Progenitor cell of endocrine pancreas (in vitro differentiated cells): Measurements from ENCODE around the gene SYS1. TPM values are rescaled to one million over a fixed set of nuclear protein-coding genes. Genes with fewer than 3 reads are reported as not detected.

Experiments
- DNase-seq: peaks from one replicate; pipeline ENCODE4 v3.0.0; 2021; ENCODE audit warnings: low spot score; ENCODE audit not compliant: unreplicated experiment
- H3K27ac Mint-ChIP-seq: 2 replicates; pipeline ENCODE4 v1.8.0; 2021; ENCODE audit warnings: mild to moderate bottlenecking, moderate library complexity, mixed read lengths
- H3K27me3 Mint-ChIP-seq: 2 replicates; pipeline ENCODE4 v1.8.0; 2021; ENCODE audit warnings: mixed read lengths
- H3K36me3 Mint-ChIP-seq: 2 replicates; pipeline ENCODE4 v1.8.0; 2022; ENCODE audit warnings: mixed read lengths; ENCODE audit not compliant: insufficient read depth
- H3K4me1 Mint-ChIP-seq: 2 replicates; pipeline ENCODE4 v1.8.0; 2021; ENCODE audit warnings: low read depth, mixed read lengths
- H3K4me3 Mint-ChIP-seq: 2 replicates; pipeline ENCODE4 v1.8.0; 2021; ENCODE audit warnings: low read depth, mild to moderate bottlenecking, moderate library complexity, mixed read lengths
- H3K9me3 Mint-ChIP-seq: 2 replicates; pipeline ENCODE4 v1.8.0; 2021; ENCODE audit warnings: low read depth, mixed read lengths
- CTCF ChIP-seq: fragments of 200-600 bp; sonication (generic); IDR thresholded peaks from one replicate; pipeline ENCODE4 v1.5.0; 2021; ENCODE audit warnings: antibody characterized with exemption, mild to moderate bottlenecking; ENCODE audit not compliant: unreplicated experiment
- total RNA-seq: library from RNA; stranded (reverse); gene quantifications from 2 replicates; pipeline ENCODE4 v1.2.1, GENCODE V29; 2021

SYS1 gene
- total RNA-seq, 1 donor from 2014 or later = 31.9 TPM

GRCh38 chr20:45318386-45318939, 44.5 kb upstream of the SYS1 start:
- H3K27ac Mint-ChIP-seq = no peak overlapping the region
- TF ChIP-seq CTCF = no peak
- no peaks in the 10 kb centered on the region for H3K9me3 Mint-ChIP-seq
- DNase-seq = no peak
- H3K27me3 Mint-ChIP-seq = peaks cover 23% of the 10 kb centered on the region
- H3K4me3 Mint-ChIP-seq = no peak overlapping the region
- no peaks in the 10 kb centered on the region for H3K4me1 Mint-ChIP-seq
- no peaks in the 10 kb centered on the region for H3K36me3 Mint-ChIP-seq

GRCh38 chr20:45318948-45319347, 44.0 kb upstream of the SYS1 start:
- Mint-ChIP-seq H3K4me1 (no peaks in the 10 kb centered on the region), H3K27ac (no peak overlapping the region), H3K36me3 (no peaks in the 10 kb centered on the region), H3K9me3 (no peaks in the 10 kb centered on the region), H3K4me3 (no peak overlapping the region), H3K27me3 (peaks cover 18% of the 10 kb centered on the region)
- DNase-seq = no peak
- TF ChIP-seq CTCF = no peak

- H3K4me1 Mint-ChIP-seq = peaks cover 6% of the 10 kb centered on the region
- DNase-seq = no peak
- H3K4me3 Mint-ChIP-seq = no peak overlapping the region
- H3K9me3 Mint-ChIP-seq = no peaks in the 10 kb centered on the region
- peaks cover 13% of the 10 kb centered on the region for H3K27me3 Mint-ChIP-seq
- no peak for TF ChIP-seq CTCF
- H3K36me3 Mint-ChIP-seq = peaks cover 1% of the 10 kb centered on the region
- no peak overlapping the region for H3K27ac Mint-ChIP-seq
Measured at GRCh38 chr20:45320948-45321595, 41.9 kb upstream of the SYS1 start.

GRCh38 chr20:45322952-45323383, 40.0 kb upstream of the SYS1 start:
- Mint-ChIP-seq H3K36me3 (peaks cover 8% of the 10 kb centered on the region), H3K4me3 (no peak overlapping the region), H3K27me3 (peaks cover 4% of the 10 kb centered on the region), H3K9me3 (no peaks in the 10 kb centered on the region), H3K27ac (no peak overlapping the region), H3K4me1 (peaks cover 7% of the 10 kb centered on the region)
- no peak for TF ChIP-seq CTCF
- no peak for DNase-seq

GRCh38 chr20:45323731-45324130, 39.2 kb upstream of the SYS1 start:
- DNase-seq = no peak
- Mint-ChIP-seq H3K27ac (no peak overlapping the region), H3K27me3 (no peaks in the 10 kb centered on the region), H3K36me3 (peaks cover 10% of the 10 kb centered on the region), H3K4me3 (no peak overlapping the region), H3K4me1 (peaks cover 7% of the 10 kb centered on the region), H3K9me3 (no peaks in the 10 kb centered on the region)
- TF ChIP-seq CTCF = no peak
